Sigmoid colon (tissue), 7 donors: ENCODE measurements around the gene CAMTA1. TPM values are rescaled to one million over a fixed set of nuclear protein-coding genes. Genes with fewer than 3 reads are reported as not detected.

Experiments
- DNase-seq: peaks from one replicate; pipeline ENCODE4 v3.0.0-alpha.2; 2019
- H3K27ac ChIP-seq, 4 donors: fragments of 200-600 bp; sonication (generic); one replicate each; pipeline ENCODE4 v1.5.1; 2016 to 2019; ENCODE audit warnings: mild to moderate bottlenecking in 1 of 4
- H3K27me3 ChIP-seq, 3 donors: fragments of 200-600 bp; sonication (generic); one replicate each; pipeline ENCODE4 v1.5.1; 2019; ENCODE audit warnings: mild to moderate bottlenecking in 1 of 3
- H3K36me3 ChIP-seq, 4 donors: fragments of 200-600 bp; sonication (generic); one replicate each; pipeline ENCODE4 v1.5.1; 2016 to 2019
- H3K4me1 ChIP-seq, 4 donors: fragments of 200-600 bp; sonication (generic); one replicate each; pipeline ENCODE4 v1.5.1; 2017 to 2019
- H3K4me3 ChIP-seq, 4 donors: fragments of 200-600 bp; sonication (generic); one replicate each; pipeline ENCODE4 v1.5.1; 2017 to 2019; ENCODE audit warnings: mild to moderate bottlenecking in 2 of 4, moderate library complexity in 1 of 4
- H3K9me3 ChIP-seq, 4 donors: fragments of 200-600 bp in 3 of 4; sonication (generic) in 3 of 4; one replicate each; pipeline versions ENCODE4 v1.5.1 to v1.6.1; 2013 to 2019
- EP300 ChIP-seq, 4 donors: sonication (generic); formaldehyde crosslinking; IDR thresholded peaks; one replicate each; pipeline ENCODE4 v1.6.1; 2017; ENCODE audit warnings: antibody characterized with exemption in 4 of 4
- POLR2A ChIP-seq, 2 donors: fragments of 450-650 bp; IDR thresholded peaks; one replicate each; pipeline ENCODE4 v1.6.1; 2016; ENCODE audit warnings: antibody characterized with exemption in 2 of 2, mild to moderate bottlenecking in 2 of 2, moderate library complexity in 2 of 2
- POLR2AphosphoS5 ChIP-seq, 4 donors: sonication (generic); formaldehyde crosslinking; IDR thresholded peaks; one replicate each; pipeline ENCODE4 v1.6.1; 2017; ENCODE audit warnings: antibody characterized with exemption in 4 of 4
- WGBS, 2 donors: extraction: QIAGEN DNeasy Blood & Tissue Kit; methylation state at CpG; one replicate each; pipeline ENCODE4 v1.1.7; 2013; 5-methylcytosine and 5-hydroxymethylcytosine counted together
- intact Hi-C: fragments of 100-400 bp; cut with DNase I; formaldehyde crosslinking; loops from one replicate; pipeline ENCODE4 v1.15.1; 2023
- polyA plus RNA-seq, 3 donors: library from polyadenylated mRNA; stranded (reverse); fragments of 200-250 nt; gene quantifications; one replicate each; pipeline ENCODE4 v1.2.3, GENCODE V29; 2013
- total RNA-seq, 4 donors: library from RNA; depleted of rRNA; stranded (reverse); fragments of >200 nt; gene quantifications; one replicate each; pipeline ENCODE4 v1.1.0, GENCODE V29; 2016
- TF ChIP-seq, protein P1 (sequence below), 4 experiments: fragments of 450-650 bp in 3 of 4; fragments of 200-600 bp in 1 of 4; IDR thresholded peaks; one replicate each; pipeline ENCODE4 v1.5.1; 2016 to 2019; ENCODE audit warnings: antibody characterized with exemption in 4 of 4, mild to moderate bottlenecking in 3 of 4, moderate library complexity in 2 of 4
- donor health status: healthy with polysubstance abuse.
- donor health status: Bipolar disorder and iron deficiency.
- donor health status: healthy.

The CAMTA1 gene
- total and polyA plus RNA-seq, 7 donors: 97.9 to 196 (median 177) TPM

DNA sequence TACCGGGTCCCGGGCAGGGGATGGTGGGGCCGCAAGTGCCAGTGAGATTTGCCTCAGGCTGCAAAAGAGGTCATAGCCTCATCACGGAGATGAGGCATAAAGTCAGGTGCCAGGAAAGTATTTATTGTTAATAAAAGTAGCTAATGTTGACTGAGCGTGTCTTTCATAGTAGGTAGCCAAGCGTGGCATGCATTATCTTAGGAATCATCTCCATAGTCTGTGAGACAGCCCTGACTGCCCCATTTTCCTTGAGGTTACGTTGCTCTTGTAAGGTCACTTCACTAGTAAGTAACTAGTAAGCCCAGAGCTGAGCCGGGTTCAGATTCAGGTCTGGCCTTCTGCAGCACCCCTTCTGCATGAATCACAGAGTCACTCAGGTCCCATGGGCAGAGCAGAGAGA is 174.2 kb downstream of the CAMTA1 start:
- H3K27ac ChIP-seq: no peak overlapping the region
- H3K27me3 ChIP-seq: peaks cover 11 to 47% (median 27%) of the 10 kb centered on the region in 3 donors
- TF ChIP-seq POLR2AphosphoS5 (IDR thresholded peaks at IDR 0.05) (no peak), EP300 (IDR thresholded peaks at IDR 0.05) (no peak), POLR2A (IDR thresholded peaks at IDR 0.05) (no peak)

DNA sequence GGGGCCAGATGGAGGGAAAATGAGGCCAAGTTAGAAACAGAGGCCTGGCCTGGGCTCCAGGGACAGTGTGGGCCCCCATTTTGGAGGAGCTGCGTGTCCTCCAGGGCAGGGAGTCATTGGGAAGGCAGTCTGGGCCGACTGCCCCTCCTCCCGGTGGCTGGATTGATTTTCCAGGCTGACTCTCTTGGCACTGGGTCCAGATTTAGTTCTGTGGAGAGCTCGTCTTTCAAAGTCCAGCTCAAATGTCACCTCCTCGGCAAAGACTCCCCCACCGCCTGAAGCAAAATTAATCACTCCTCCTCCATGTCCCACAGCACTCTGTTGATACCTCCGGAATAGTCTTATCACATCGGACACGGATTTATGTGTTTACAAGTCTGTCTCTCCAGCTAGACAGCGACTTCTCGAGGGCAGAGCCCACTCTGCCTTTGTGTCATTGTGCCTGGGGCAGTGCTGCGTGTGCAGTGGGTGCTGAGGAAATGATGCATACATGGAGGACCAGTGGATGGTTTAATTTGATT is 175.1 kb downstream of the CAMTA1 start:
- intact Hi-C loops: no loop called here
- Histone ChIP-seq H3K4me3 (no peak overlapping the region), H3K36me3 (no peaks in the 10 kb centered on the region), H3K9me3 (no peaks in the 10 kb centered on the region), H3K27ac (peak overlapping the region in 1 of 4 donors; percentile 3), H3K4me1 (peaks cover 0 to 16% (median 9%) of the 10 kb centered on the region in 4 donors), H3K27me3 (peaks cover 11 to 56% (median 28%) of the 10 kb centered on the region in 3 donors)
- 17 to 64% methylated on average over 12 of the region's 12 CpGs for WGBS, 2 donors
- no peak for TF ChIP-seq POLR2AphosphoS5 (IDR thresholded peaks at IDR 0.05)
- TF ChIP-seq POLR2A (IDR thresholded peaks at IDR 0.05): no peak
- TF ChIP-seq, protein P1, sequence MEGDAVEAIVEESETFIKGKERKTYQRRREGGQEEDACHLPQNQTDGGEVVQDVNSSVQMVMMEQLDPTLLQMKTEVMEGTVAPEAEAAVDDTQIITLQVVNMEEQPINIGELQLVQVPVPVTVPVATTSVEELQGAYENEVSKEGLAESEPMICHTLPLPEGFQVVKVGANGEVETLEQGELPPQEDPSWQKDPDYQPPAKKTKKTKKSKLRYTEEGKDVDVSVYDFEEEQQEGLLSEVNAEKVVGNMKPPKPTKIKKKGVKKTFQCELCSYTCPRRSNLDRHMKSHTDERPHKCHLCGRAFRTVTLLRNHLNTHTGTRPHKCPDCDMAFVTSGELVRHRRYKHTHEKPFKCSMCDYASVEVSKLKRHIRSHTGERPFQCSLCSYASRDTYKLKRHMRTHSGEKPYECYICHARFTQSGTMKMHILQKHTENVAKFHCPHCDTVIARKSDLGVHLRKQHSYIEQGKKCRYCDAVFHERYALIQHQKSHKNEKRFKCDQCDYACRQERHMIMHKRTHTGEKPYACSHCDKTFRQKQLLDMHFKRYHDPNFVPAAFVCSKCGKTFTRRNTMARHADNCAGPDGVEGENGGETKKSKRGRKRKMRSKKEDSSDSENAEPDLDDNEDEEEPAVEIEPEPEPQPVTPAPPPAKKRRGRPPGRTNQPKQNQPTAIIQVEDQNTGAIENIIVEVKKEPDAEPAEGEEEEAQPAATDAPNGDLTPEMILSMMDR (IDR thresholded peaks at IDR 0.05): no peak
- no peak for TF ChIP-seq EP300 (IDR thresholded peaks at IDR 0.05)
- DNase-seq: no peak

More for the DNA sequence above, 174.2 kb downstream of the CAMTA1 start:
- peaks cover 0 to 16% (median 9%) of the 10 kb centered on the region in 4 donors for H3K4me1 ChIP-seq
- H3K36me3 ChIP-seq: no peaks in the 10 kb centered on the region
- WGBS, 2 donors: 92 to 93% methylated on average over 8 of the region's 8 CpGs
- intact Hi-C loops: no loop called here
- no peaks in the 10 kb centered on the region for H3K9me3 ChIP-seq
- DNase-seq: no peak
- no peak overlapping the region for H3K4me3 ChIP-seq

DNA sequence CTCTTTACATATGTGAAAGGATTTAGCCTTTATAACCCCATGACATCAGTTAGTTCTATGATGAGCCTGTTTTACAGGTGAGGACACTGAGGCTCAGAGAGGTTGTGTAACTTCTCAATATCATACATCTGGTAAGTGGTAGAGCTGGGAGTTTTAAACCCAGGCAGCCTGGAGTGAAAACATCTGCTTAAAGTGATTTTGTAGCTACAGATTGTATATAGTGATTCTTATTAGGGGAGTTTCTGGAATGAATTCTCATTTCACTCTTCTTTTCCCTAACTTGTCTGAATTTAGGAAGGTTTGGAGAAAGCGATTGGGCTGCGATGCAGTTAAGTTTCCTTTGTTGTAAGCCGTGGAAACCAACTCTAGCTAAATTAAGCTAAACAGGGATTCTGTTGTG is 175.6 kb downstream of the CAMTA1 start:
- no peaks in the 10 kb centered on the region for H3K9me3 ChIP-seq
- no peaks in the 10 kb centered on the region for H3K36me3 ChIP-seq
- DNase-seq: no peak
- no peak for TF ChIP-seq POLR2A (IDR thresholded peaks at IDR 0.05)
- TF ChIP-seq EP300 (IDR thresholded peaks at IDR 0.05): no peak
- H3K27me3 ChIP-seq: peaks cover 11 to 61% (median 28%) of the 10 kb centered on the region in 3 donors
- 88 to 92% methylated on average over 3 of the region's 3 CpGs for WGBS, 2 donors
- peak overlapping the region in 1 of 4 donors; percentile 3 for H3K27ac ChIP-seq
- intact Hi-C loops: no loop called here
- peaks cover 0 to 16% (median 9%) of the 10 kb centered on the region in 4 donors for H3K4me1 ChIP-seq
- H3K4me3 ChIP-seq: no peak overlapping the region

DNA sequence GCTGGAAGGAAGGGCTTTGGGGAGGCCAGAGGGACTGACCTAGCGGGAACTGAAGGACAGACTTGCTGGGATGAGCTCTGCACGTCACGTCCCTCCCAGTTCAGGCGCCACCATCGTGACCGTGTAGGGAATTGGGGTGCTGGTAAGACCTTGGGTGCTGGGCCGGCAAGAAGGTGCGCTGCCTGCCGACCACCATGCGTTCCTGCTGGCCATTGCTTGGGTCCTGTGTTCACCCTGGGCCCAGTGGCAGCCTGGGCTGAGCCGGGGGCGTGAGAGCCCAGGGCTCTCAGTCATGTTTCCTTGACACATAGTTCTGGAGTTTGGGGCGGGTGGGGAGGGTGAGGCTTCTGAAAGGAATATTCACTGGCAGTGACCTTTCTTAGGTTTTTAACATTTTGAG is 176.0 kb downstream of the CAMTA1 start:
- Histone ChIP-seq H3K4me1 (peaks cover 0 to 16% (median 9%) of the 10 kb centered on the region in 4 donors), H3K4me3 (no peak overlapping the region), H3K27me3 (peaks cover 11 to 65% (median 30%) of the 10 kb centered on the region in 3 donors), H3K36me3 (no peaks in the 10 kb centered on the region), H3K27ac (peak overlapping the region in 1 of 4 donors; percentile 3), H3K9me3 (no peaks in the 10 kb centered on the region)
- 91 to 93% methylated on average over 13 of the region's 13 CpGs for WGBS, 2 donors
- no peak for DNase-seq
- intact Hi-C loops: no loop called here
- TF ChIP-seq POLR2AphosphoS5 (IDR thresholded peaks at IDR 0.05): no peak
- TF ChIP-seq, protein P1 (IDR thresholded peaks at IDR 0.05): no peak
- no peak for TF ChIP-seq POLR2A (IDR thresholded peaks at IDR 0.05)
- no peak for TF ChIP-seq EP300 (IDR thresholded peaks at IDR 0.05)

DNA sequence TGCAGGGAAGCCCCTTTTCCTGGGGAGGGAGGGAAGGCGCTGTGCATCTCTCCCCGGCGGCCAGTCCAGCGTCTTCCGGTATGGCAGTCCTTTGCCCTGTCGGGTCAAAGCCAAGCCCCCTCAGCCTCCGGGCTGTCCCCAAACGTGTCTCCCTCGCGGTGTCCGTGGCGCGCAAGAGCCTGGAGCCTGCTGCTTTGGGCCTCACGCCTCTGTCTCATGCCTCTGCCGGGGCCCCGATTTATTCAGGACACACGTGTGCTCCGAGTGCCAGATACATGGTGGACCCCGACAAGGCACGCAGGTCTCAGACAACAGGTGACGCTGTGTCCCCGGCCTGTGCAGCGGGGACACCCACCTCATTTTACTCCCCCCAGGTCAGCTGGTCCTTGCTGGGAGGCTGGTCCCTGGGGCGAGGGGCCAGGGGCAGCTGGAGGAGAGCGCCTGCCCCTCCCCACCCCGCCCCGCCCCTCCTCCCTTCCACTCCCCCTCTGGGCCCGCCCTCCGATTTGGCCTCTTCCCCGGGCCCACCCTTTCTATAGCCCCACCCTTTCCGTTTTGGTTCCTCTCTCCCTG is 176.7 kb downstream of the CAMTA1 start:
- TF ChIP-seq POLR2AphosphoS5 (IDR thresholded peaks at IDR 0.05): no peak
- no peak for TF ChIP-seq EP300 (IDR thresholded peaks at IDR 0.05)
- no peak for TF ChIP-seq POLR2A (IDR thresholded peaks at IDR 0.05)
- TF ChIP-seq, protein P1 (IDR thresholded peaks at IDR 0.05): no peak
- intact Hi-C loops: no loop called here
- Histone ChIP-seq H3K9me3 (no peaks in the 10 kb centered on the region), H3K4me1 (peaks cover 0 to 16% (median 9%) of the 10 kb centered on the region in 4 donors), H3K4me3 (no peak overlapping the region), H3K36me3 (no peaks in the 10 kb centered on the region), H3K27ac (peak overlapping the region in 1 of 4 donors; percentile 38), H3K27me3 (peaks cover 11 to 71% (median 35%) of the 10 kb centered on the region in 3 donors)
- DNase-seq: no peak
- 18 to 26% methylated on average over 31 of the region's 31 CpGs for WGBS, 2 donors
